GM18517 (cell line): ENCODE results near the gene PPM1L.

Experiments
- ATAC-seq: cut with Tn5 transposase; IDR thresholded peaks from one replicate; pipeline ENCODE4 v1.9.1; 2021; ENCODE audit warnings: mild to moderate bottlenecking, moderate library complexity; ENCODE audit not compliant: unreplicated experiment

PPM1L gene

GRCh38 chr3:161025911-161026310, 269.9 kb downstream of the PPM1L start:
- no peak for ATAC-seq

- ATAC-seq, result no peak
These were observed 270.8 kb downstream of the PPM1L start for GRCh38 chr3:161026612-161027510.

- no peak for ATAC-seq
These were observed 272.6 kb downstream of the PPM1L start for GRCh38 chr3:161028555-161029153.

GRCh38 chr3:161031134-161031533, 275.1 kb downstream of the PPM1L start:
- ATAC-seq, result no peak

- peak; percentile 82 for ATAC-seq
These were observed 279.0 kb downstream of the PPM1L start for GRCh38 chr3:161034913-161035550.

GRCh38 chr3:161035711-161036110, 279.7 kb downstream of the PPM1L start:
- ATAC-seq, result no peak

GRCh38 chr3:161038725-161039124, 282.7 kb downstream of the PPM1L start:
- ATAC-seq, result no peak

GRCh38 chr3:161042023-161042501, 286.0 kb downstream of the PPM1L start:
- ATAC-seq, result no peak

- ATAC-seq, result peak; percentile 92
These were observed 287.5 kb downstream of the PPM1L start for GRCh38 chr3:161043336-161044035.

GRCh38 chr3:161049683-161050248, 293.7 kb downstream of the PPM1L start:
- no peak for ATAC-seq

GRCh38 chr3:161050935-161051334, 294.9 kb downstream of the PPM1L start:
- no peak for ATAC-seq

- ATAC-seq, result no peak
These were observed 295.8 kb downstream of the PPM1L start for GRCh38 chr3:161051856-161052255.

GRCh38 chr3:161054860-161055604, 299.0 kb downstream of the PPM1L start:
- no peak for ATAC-seq

- ATAC-seq, result no peak
These were observed 308.4 kb downstream of the PPM1L start for GRCh38 chr3:161064413-161064812.

- no peak for ATAC-seq
These were observed 310.9 kb downstream of the PPM1L start for GRCh38 chr3:161066930-161067329.

- no peak for ATAC-seq
These were observed 311.3 kb downstream of the PPM1L start for GRCh38 chr3:161067335-161067734.

- ATAC-seq, result peak; percentile 99
These were observed 313.6 kb downstream of the PPM1L start for GRCh38 chr3:161069511-161070251.

- ATAC-seq, result no peak
These were observed 314.4 kb downstream of the PPM1L start for GRCh38 chr3:161070252-161070930.
